Fibroblast of skin of scalp (primary cell): Measurements from ENCODE around the gene ATP9B.
"Not testable (repeated sequence)": the region's sequence is repeated elsewhere in the genome, so short reads cannot be mapped to it uniquely, and the experiment has no call there.

Experiments
- DNase-seq: peaks from one replicate; pipeline ENCODE4 v3.0.0-alpha.2; 2013

Gene ATP9B

GRCh38 chr18:79071503-79072210 lies 2.5 kb downstream of the ATP9B start:
- no peak for DNase-seq

GRCh38 chr18:79072655-79073054 lies 3.5 kb downstream of the ATP9B start:
- not testable (repeated sequence) for DNase-seq

- DNase-seq: no peak
Observed at GRCh38 chr18:79077181-79077580, 8.0 kb downstream of the ATP9B start.

- DNase-seq: not testable (repeated sequence)
Observed at GRCh38 chr18:79078791-79079190, 9.6 kb downstream of the ATP9B start.

- DNase-seq: no peak
Observed at GRCh38 chr18:79092874-79093273, 23.7 kb downstream of the ATP9B start.

DNA sequence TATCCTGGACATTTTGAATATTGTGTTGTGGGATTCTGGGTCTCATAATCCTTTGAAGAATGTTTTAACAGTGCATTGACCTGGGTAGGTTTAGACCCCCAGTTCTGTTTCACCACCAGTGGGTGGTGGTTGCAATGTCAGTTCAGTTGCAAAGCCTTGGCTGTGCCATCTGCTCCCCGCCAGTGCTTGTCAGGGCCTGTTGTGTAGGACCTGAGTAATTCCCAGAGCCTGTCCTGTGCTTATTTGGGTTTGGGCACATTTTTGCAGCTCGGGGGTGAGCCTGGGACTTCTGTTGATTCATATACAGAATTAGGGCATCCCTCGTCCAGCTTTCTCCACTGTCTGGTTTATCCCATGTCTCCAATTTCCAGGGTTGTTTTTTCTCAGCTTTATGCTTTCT lies 24.8 kb downstream of the ATP9B start:
- no peak for DNase-seq

GRCh38 chr18:79095216-79095615 lies 26.0 kb downstream of the ATP9B start:
- DNase-seq: no peak

- DNase-seq: no peak
Observed at GRCh38 chr18:79100944-79101343, 31.8 kb downstream of the ATP9B start.

DNA sequence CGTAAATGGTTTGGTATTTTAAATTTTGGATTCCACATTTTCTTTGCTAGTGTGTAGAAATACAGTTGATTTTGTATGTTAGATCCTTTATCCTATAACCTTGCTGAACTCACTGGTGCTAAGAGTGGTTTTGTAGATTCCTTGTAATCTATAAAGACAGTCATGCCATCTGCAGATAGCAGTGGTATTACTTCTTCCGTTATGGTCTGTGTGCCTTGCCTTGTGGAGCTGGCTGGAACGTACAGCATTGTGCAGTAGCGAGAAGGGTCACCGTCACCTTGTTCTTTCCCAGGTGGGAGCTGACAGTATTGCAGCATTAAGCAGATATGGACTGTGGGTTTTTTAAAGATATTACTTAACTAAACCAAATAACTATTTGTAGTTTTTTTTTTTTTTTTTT lies 33.7 kb downstream of the ATP9B start:
- no peak for DNase-seq

GRCh38 chr18:79104137-79104536 lies 34.9 kb downstream of the ATP9B start:
- DNase-seq: no peak

- no peak for DNase-seq
Observed at GRCh38 chr18:79105455-79105854, 36.3 kb downstream of the ATP9B start.

DNA sequence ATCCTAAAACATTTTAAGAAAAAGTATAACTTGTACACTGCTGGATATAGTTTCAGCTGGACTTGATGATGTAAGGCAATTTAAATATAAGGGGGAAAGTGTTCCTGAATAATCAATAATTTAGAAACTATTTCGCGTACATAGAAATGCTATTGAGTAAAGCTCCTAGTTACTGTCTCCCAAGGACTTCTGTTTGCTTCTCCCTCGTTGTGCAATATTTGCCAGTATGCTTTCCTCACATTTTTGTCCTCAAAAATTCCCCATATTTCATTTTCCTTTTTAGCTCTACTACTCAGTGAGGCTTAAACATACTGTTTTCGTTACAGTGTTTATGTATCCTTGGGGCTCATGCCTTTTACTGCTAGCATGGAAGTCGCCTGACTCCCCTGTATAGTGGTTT lies 36.9 kb downstream of the ATP9B start:
- no peak for DNase-seq

GRCh38 chr18:79107886-79108285 lies 38.7 kb downstream of the ATP9B start:
- no peak for DNase-seq

- no peak for DNase-seq
Observed at GRCh38 chr18:79108549-79109215, 39.5 kb downstream of the ATP9B start.

- no peak for DNase-seq
Observed at GRCh38 chr18:79111483-79111882, 42.3 kb downstream of the ATP9B start.

- DNase-seq: no peak
Observed at GRCh38 chr18:79117385-79117784, 48.2 kb downstream of the ATP9B start.

DNA sequence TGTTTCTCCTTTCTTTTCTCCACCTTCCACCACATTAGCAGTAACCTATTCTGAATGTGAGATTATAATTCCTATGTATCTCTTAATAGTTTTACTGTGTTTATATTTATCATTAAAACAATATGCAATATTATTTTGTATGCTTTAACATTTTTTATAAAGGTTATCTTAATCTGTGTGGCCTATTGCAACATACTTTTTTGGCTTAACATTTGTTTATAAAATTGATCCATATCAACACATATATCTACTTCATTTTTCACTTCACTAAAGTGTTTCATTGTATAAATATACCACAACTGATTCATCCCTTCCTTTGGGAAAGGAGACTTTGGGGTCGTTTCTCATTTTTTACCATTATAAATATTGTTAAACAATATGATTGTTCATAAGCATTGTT lies 48.6 kb downstream of the ATP9B start:
- no peak for DNase-seq

DNA sequence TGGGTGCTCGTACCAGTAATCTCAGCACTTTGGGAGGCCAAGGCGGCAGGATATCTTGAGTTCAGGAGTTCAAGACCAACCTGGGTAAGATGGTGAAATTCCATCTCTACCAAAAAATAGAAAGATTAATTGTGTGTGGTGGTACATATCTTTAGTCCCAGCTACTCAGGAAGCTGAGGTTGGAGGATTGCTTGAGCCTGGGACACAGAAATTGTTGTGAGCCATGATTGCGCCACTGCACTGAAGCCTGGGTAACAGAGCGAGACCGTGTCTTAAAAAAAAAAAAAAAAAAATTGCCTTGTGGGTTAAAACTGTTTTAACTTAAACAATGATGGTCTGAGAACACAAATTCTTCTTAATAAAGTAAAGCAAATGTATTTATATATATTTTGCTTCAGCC lies 49.6 kb downstream of the ATP9B start:
- DNase-seq: no peak

DNA sequence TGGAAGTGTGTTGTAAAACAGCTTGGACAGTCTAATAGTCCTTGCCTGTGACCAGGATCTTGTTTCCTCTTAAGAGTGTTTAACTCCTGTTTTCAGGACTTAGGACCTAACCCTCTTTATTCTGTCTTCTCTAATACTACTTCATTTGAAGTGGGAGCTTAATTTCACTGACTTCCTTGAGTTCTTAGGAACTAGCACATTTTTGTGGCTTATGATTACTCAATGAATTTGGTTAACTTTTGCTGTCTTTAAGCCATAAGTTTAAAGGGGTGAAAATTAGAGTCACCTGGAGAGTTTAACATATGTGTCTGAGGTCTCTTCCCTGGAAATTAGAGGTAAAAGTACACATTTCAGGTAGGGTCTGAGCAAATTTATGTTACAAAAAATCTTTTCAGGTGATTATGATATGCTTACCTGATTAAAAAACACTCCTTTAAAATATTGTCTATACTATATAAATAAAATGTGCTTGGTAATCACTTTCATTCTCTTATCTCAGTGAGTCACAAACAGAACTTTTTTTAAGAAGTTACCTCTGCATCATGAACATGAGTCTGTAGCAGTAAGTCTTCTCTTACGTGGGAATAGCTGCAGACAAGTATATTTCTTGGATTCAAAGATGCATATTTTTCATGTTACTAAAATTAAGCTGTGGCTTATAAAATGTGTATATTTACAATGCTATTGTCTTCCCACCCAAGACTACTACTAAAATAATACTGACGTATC lies 52.7 kb downstream of the ATP9B start:
- no peak for DNase-seq

GRCh38 chr18:79123948-79124347 lies 54.8 kb downstream of the ATP9B start:
- DNase-seq: no peak

DNA sequence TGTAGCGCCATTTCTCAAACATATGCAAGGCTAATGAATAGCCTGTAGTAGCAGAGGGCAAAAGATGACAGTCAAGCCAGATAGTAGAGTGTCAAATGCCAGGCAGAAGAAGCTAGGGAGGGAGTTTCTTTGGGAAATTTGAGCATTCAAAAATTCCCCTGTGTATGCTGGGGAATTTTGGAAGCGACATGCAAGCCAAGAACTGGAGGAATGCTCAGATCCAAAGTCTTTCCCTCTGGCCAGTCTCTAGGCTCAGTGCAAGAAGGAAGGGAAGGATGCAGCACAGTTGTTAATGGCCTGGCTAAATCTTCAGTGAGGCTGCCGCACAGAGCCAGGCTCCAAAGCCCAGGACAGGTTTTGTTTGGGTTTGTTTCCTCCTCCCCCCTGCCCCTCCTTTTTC lies 59.9 kb downstream of the ATP9B start:
- DNase-seq: peak; percentile 34

GRCh38 chr18:79133724-79134123 lies 64.5 kb downstream of the ATP9B start:
- DNase-seq: no peak

DNA sequence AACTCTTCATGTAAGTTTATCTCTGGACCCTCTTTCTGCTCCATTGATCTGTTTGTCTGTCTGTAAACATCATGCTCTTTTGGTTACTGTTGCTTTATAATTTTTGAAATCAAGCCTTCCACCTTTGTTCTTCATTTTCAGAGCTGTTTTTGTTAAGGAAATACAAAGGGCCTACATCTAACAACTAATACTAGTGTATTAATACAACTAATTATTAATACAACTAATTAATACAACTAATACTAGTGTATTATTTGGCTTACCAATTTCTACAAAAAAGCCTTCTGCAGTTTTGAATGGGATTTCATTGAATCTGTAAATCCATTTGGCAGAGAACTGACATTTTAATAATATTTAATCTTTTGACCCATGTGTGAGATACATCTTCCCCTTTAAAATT lies 66.7 kb downstream of the ATP9B start:
- no peak for DNase-seq

DNA sequence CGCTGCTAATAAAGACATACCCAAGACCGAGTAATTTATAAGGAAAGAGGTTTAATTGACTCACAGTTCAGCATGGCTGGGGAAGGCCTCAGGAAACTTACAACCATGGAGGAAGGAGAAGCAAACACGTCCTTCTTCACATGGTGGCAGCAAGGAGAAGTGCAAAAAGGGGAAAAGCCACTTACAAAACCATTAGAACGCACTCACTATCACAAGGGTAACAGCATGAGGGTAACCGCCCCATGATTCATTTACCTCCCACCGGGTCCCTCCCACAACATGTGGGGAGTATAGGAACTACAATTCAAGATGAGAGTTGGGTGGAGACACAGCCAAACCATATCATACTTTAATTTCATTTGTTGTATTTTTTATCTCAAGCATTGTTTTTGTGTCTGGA lies 67.5 kb downstream of the ATP9B start:
- peak; percentile 1 for DNase-seq
